ENCODE measurements around the gene CHIA.

- no peak for TF ChIP-seq CTCF (conservative IDR thresholded peaks at IDR 0.05; ENCODE audit: low read length)
- TF ChIP-seq EZH2phosphoT487 (IDR thresholded peaks at IDR 0.05; ENCODE audit: borderline replicate concordance, low read depth, low read length), result no peak
Observed at GRCh38 chr1:111281411-111281810, 9.2 kb upstream of the CHIA start.
